ENCODE data around the gene NAV1. TPM values are rescaled to one million over a fixed set of nuclear protein-coding genes. Genes with fewer than 3 reads are reported as not detected.
"Not testable (repeated sequence)": the region's sequence is repeated elsewhere in the genome, so short reads cannot be mapped to it uniquely, and the experiment has no call there.

Gene NAV1
- polyA plus RNA-seq, 3 donors: 4.1 to 26.8 (median 17.2) TPM

- no peak overlapping the region for H3K27ac ChIP-seq (ENCODE audit: low read depth, low read length)
- 82 to 93% (median 83%) methylated on average over 4 of the region's 4 CpGs for WGBS, 3 donors
These were observed 31.4 kb downstream of the NAV1 start for GRCh38 chr1:201570181-201570885.

GRCh38 chr1:201570886-201571624 lies 32.1 kb downstream of the NAV1 start:
- H3K27ac ChIP-seq (ENCODE audit: low read depth, low read length): no peak overlapping the region
- 80 to 87% (median 82%) methylated on average over 10 of the region's 10 CpGs for WGBS, 3 donors

- WGBS, 3 donors: 59 to 74% (median 68%) methylated on average over 4 of the region's 4 CpGs
- no peak overlapping the region for H3K27ac ChIP-seq (ENCODE audit: low read depth, low read length)
These were observed 34.1 kb downstream of the NAV1 start for GRCh38 chr1:201573030-201573429.

- 82 to 85% (median 84%) methylated on average over 6 of the region's 6 CpGs for WGBS, 3 donors
- H3K27ac ChIP-seq (ENCODE audit: low read depth, low read length): no peak overlapping the region
These were observed 35.0 kb downstream of the NAV1 start for GRCh38 chr1:201573923-201574322.

GRCh38 chr1:201575912-201576311 lies 37.0 kb downstream of the NAV1 start:
- 90 to 94% (median 92%) methylated on average over 3 of the region's 3 CpGs for WGBS, 3 donors
- H3K27ac ChIP-seq (ENCODE audit: low read depth, low read length): no peak overlapping the region

GRCh38 chr1:201576914-201577313 lies 38.0 kb downstream of the NAV1 start:
- no peak overlapping the region for H3K27ac ChIP-seq (ENCODE audit: low read depth, low read length)

- 92 to 98% (median 93%) methylated on average over 5 of the region's 5 CpGs for WGBS, 3 donors
- no peak overlapping the region for H3K27ac ChIP-seq (ENCODE audit: low read depth, low read length)
These were observed 39.3 kb downstream of the NAV1 start for GRCh38 chr1:201578008-201578888.

- not testable (repeated sequence) for H3K27ac ChIP-seq (ENCODE audit: low read depth, low read length)
- WGBS, 3 donors: 95 to 98% (median 97%) methylated on average over 12 of the region's 12 CpGs
These were observed 42.4 kb downstream of the NAV1 start for GRCh38 chr1:201581371-201581770.

GRCh38 chr1:201582705-201583442 lies 43.9 kb downstream of the NAV1 start:
- WGBS, 3 donors: 90 to 93% (median 91%) methylated on average over 14 of the region's 14 CpGs

GRCh38 chr1:201583663-201584062 lies 44.7 kb downstream of the NAV1 start:
- no peak overlapping the region for H3K27ac ChIP-seq (ENCODE audit: low read depth, low read length)

More at GRCh38 chr1:201582705-201583442, 43.9 kb downstream of the NAV1 start:
- H3K27ac ChIP-seq (ENCODE audit: low read depth, low read length): no peak overlapping the region

GRCh38 chr1:201584471-201585092 lies 45.7 kb downstream of the NAV1 start:
- 50 to 81% (median 55%) methylated on average over 6 of the region's 6 CpGs for WGBS, 3 donors
- no peak overlapping the region for H3K27ac ChIP-seq (ENCODE audit: low read depth, low read length)

More at GRCh38 chr1:201583663-201584062, 44.7 kb downstream of the NAV1 start:
- WGBS, 3 donors: 74 to 81% (median 77%) methylated on average over 3 of the region's 3 CpGs

GRCh38 chr1:201585093-201585483 lies 46.2 kb downstream of the NAV1 start:
- H3K27ac ChIP-seq (ENCODE audit: low read depth, low read length): no peak overlapping the region
- 59 to 79% (median 65%) methylated on average over 3 of the region's 3 CpGs for WGBS, 3 donors

GRCh38 chr1:201585901-201586300 lies 47.0 kb downstream of the NAV1 start:
- no peak overlapping the region for H3K27ac ChIP-seq (ENCODE audit: low read depth, low read length)
- 68 to 77% (median 69%) methylated on average over 3 of the region's 3 CpGs for WGBS, 3 donors

GRCh38 chr1:201586806-201587205 lies 47.9 kb downstream of the NAV1 start:
- no peak overlapping the region for H3K27ac ChIP-seq (ENCODE audit: low read depth, low read length)
- 90 to 93% (median 91%) methylated on average over 5 of the region's 5 CpGs for WGBS, 3 donors

GRCh38 chr1:201587729-201588128 lies 48.8 kb downstream of the NAV1 start:
- no peak overlapping the region for H3K27ac ChIP-seq (ENCODE audit: low read depth, low read length)
- WGBS, 3 donors: 97 to 100% (median 97%) methylated on average over 1 of the region's 1 CpG

All from adipose tissue (tissue), 3 donors.